Activated naive CD8-positive, alpha-beta T cell treated with anti-CD3 and anti-CD28 coated beads, Interleukin-2, amount 50 U/mL, for 24 hours (primary cell): ENCODE results near the gene HSPB7.
"Not testable (repeated sequence)": the region's sequence is repeated elsewhere in the genome, so short reads cannot be mapped to it uniquely, and the experiment has no call there.

Source experiments
- ATAC-seq: fragments of 150-1000 bp; cut with Tn5 transposase; one replicate; pipeline ENCODE4 v1.10.0; 2021
- DNase-seq: peaks from one replicate; pipeline ENCODE4 v3.0.0; 2021
- H3K27ac Mint-ChIP-seq: one replicate; pipeline ENCODE4 v1.8.0; 2021; ENCODE audit warnings: mild to moderate bottlenecking, mixed read lengths
- H3K27me3 Mint-ChIP-seq: one replicate; pipeline ENCODE4 v1.8.0; 2021; ENCODE audit warnings: mixed read lengths
- H3K36me3 Mint-ChIP-seq: one replicate; pipeline ENCODE4 v1.8.0; 2021; ENCODE audit warnings: low read depth, mixed read lengths
- H3K4me1 Mint-ChIP-seq: one replicate; pipeline ENCODE4 v1.8.0; 2021; ENCODE audit warnings: mixed read lengths
- H3K4me3 Mint-ChIP-seq: one replicate; pipeline ENCODE4 v1.8.0; 2021; ENCODE audit warnings: mild to moderate bottlenecking, moderate library complexity, mixed read lengths
- H3K9me3 Mint-ChIP-seq: one replicate; pipeline ENCODE4 v1.8.0; 2021; ENCODE audit warnings: mixed read lengths

The HSPB7 gene

DNA sequence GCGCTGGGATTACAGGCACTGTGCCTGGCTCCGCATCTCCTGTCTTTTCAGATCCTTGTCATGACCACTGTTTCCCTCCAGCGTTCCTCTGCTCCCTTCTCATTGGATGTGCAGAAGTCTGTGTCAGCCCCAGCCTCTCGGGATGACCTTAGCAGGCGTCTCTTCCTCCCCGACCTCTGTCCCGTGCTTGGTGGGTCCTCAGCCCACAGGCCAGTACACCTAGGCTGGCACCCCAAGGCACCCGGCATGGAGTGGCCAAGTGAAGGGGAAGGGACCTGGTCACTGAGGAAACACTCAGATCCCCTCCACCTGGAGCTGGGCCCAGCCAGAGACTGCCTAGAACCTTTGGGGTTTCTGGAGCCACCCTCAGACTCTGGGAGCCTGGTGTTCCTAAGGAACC lies 23.4 kb upstream of the HSPB7 start:
- Mint-ChIP-seq H3K4me1 (no peaks in the 10 kb centered on the region), H3K27me3 (no peaks in the 10 kb centered on the region), H3K9me3 (no peaks in the 10 kb centered on the region), H3K4me3 (no peak overlapping the region), H3K27ac (no peak overlapping the region), H3K36me3 (no peaks in the 10 kb centered on the region)
- DNase-seq = no peak
- ATAC-seq = no peak

DNA sequence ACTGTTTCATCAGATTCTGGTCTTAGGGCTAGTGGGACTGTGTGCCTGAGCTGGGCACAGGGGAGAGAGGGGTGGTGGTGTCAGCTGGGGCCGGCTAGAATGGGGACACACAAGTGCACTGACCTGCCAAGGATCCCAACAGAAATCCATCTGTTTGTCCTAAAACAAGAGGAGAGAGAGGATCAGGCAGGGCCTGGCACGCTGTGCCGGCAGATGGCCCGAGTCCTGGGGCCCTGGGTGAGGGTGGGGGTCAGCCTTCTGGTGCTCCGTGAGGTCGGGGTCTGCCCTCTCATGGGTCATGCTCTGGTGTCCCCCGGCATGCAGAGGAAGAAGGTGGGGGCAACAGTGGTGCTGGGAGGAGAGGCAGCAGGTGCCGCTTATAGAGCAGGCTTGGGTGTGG lies 22.0 kb upstream of the HSPB7 start:
- not testable (repeated sequence) for H3K4me1 Mint-ChIP-seq, DNase-seq, H3K36me3 Mint-ChIP-seq

DNA sequence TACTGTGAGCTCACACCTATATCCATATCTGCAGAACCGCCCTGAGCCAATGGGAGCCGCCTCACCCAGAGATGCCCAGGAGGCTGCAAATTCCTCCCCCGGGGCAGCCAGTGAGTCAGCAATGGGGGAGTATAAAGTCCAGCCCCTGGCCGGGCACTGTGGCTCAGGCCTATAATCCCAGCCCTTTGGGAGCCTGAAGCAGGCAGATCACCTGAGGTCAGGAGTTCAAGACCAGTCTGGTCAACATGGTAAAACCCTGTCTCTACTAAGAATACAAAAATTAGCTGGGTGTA lies 20.7 kb upstream of the HSPB7 start:
- Mint-ChIP-seq H3K4me1 (no peaks in the 10 kb centered on the region), H3K9me3 (no peaks in the 10 kb centered on the region), H3K36me3 (no peaks in the 10 kb centered on the region), H3K27me3 (no peaks in the 10 kb centered on the region), H3K4me3 (no peak overlapping the region), H3K27ac (no peak overlapping the region)
- DNase-seq = no peak
- no peak for ATAC-seq

More for the DNA sequence above, 22.0 kb upstream of the HSPB7 start:
- not testable (repeated sequence) for H3K27ac Mint-ChIP-seq, H3K9me3 Mint-ChIP-seq, H3K27me3 Mint-ChIP-seq, H3K4me3 Mint-ChIP-seq, ATAC-seq

DNA sequence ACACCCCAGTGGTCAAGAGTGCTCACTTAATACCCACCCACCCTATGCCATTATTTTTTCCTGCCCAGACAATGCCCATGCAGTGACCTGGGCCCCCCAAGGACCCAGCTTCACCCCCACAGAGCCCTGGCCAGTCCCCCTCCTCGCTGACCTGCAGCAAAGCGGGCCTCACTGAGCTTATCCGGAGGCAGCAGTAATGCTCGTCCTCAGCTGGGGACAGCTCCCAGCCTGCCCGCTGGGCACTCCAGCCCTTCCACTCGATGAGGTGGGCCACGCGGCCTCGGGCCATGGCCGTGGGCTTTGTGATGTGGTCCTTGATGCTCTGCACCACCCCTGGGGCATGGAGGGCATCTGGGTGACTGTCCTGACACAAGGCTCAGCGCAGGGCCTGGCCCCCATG lies 18.6 kb upstream of the HSPB7 start:
- H3K27me3 Mint-ChIP-seq, H3K27ac Mint-ChIP-seq, H3K9me3 Mint-ChIP-seq, H3K4me1 Mint-ChIP-seq, H3K4me3 Mint-ChIP-seq, ATAC-seq, H3K36me3 Mint-ChIP-seq, DNase-seq: not testable (repeated sequence)

DNA sequence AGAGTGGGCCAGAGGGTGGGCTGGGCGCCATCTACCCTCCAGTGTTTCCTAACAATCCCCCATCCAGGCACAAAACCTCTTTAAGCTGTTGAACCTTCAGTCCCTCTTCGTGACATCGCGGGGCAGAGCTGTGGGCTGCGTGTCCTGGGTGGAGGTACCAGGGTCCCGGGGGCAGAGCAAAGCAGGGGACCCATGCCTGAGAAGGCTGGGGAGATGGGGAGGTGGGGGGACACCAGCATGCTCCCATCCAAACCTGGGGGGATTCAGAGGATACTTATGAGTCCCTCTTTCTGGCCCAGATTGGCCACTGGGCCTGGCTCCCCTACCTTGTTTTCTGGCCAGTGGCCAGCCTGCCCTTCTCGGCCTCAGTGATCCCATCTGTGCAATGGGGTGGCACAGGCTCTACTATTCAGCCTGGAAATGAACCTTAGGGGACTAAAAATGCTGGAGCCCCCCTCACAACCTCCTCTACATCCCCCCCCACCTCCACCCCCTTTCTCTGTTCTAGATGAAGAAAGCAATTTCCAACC lies 15.3 kb upstream of the HSPB7 start:
- not testable (repeated sequence) for H3K4me1 Mint-ChIP-seq, DNase-seq, H3K27ac Mint-ChIP-seq, H3K4me3 Mint-ChIP-seq, ATAC-seq, H3K9me3 Mint-ChIP-seq, H3K36me3 Mint-ChIP-seq
- H3K27me3 Mint-ChIP-seq = peaks cover 19% of the 10 kb centered on the region

DNA sequence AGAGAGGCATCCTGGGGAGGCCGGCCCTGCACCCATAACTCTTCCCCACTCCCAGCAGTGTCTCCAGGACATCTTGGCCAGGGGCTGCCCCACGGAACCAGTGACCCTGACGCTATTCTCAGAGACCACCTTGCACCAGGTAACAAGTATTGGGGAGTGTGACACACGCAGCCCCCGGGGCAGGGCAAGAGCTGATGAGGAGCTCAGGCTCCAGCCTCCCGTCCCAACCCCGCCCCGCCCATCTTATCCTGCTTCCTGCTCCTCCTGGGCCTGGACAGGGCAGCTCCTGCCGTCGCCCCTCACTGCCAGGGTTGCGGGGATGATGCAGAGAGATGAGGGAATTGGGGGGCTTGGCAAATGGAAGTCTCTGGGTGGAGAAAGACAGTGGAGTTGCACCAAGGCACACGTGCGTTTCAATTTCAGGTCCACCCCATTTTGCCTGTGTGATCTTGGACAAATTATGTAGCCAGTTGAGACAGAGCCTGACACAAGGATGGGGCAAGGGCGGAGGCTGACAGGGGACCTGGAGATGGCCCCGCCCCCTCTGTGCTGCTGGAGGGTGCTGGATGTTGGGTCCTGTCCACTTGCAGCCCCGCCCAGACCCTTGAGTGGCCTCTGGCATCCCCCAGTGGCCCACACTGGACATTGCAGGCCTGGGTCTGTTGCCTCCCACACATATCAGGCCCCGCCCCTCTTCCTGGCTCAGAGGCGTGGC lies 14.7 kb upstream of the HSPB7 start:
- no peak overlapping the region for H3K27ac Mint-ChIP-seq
- DNase-seq = peak; percentile 75
- no peaks in the 10 kb centered on the region for H3K4me1 Mint-ChIP-seq
- H3K9me3 Mint-ChIP-seq = no peaks in the 10 kb centered on the region
- ATAC-seq = peak; percentile 44
- H3K36me3 Mint-ChIP-seq = no peaks in the 10 kb centered on the region
- no peak overlapping the region for H3K4me3 Mint-ChIP-seq
- H3K27me3 Mint-ChIP-seq = peaks cover 24% of the 10 kb centered on the region

DNA sequence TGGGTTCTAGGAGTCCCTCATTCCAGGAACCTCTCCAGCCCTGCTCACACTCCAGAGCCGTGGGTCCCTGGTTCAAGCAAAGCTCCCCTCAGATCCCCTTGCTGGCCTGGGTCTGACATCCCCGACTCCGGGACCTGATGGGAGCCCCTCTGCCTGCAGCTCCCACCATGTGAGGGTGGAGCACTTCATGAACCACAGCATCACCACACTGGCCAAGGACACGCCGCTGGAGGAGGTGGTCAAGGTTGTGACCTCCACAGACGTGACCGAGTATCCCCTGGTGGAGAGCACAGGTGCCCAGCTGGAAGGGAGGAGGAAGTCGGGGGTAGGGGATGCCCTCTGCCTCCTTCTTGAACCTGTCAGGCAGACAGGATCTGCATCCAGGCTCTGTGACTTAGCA lies 13.7 kb upstream of the HSPB7 start:
- Mint-ChIP-seq H3K4me1 (no peaks in the 10 kb centered on the region), H3K27me3 (peaks cover 24% of the 10 kb centered on the region), H3K9me3 (no peaks in the 10 kb centered on the region), H3K36me3 (no peaks in the 10 kb centered on the region), H3K27ac (no peak overlapping the region), H3K4me3 (no peak overlapping the region)
- ATAC-seq = no peak
- no peak for DNase-seq

DNA sequence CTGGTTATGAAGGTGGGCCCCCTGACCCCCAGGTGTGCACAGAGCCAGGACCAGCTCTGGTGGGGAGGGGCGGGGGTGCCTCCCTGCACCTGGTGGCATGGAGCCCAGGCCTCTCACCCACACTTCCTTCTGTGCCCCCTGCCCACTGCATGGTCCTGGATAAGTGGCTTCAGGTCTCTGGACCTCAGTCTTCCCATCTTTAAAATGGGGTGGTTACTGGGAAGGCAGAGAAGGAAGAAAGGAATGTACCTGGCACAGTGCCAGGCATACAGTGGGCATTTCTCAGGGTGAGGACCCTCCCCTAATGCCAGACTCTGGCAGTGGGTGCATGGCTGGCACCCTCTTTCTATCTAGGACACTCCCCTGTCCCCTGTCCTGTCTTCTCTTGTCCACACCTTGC lies 11.4 kb upstream of the HSPB7 start:
- no peak overlapping the region for H3K4me3 Mint-ChIP-seq
- no peak overlapping the region for H3K27ac Mint-ChIP-seq
- no peaks in the 10 kb centered on the region for H3K4me1 Mint-ChIP-seq
- no peaks in the 10 kb centered on the region for H3K36me3 Mint-ChIP-seq
- DNase-seq = no peak
- no peak for ATAC-seq
- H3K9me3 Mint-ChIP-seq = no peaks in the 10 kb centered on the region
- H3K27me3 Mint-ChIP-seq = peaks cover 29% of the 10 kb centered on the region

DNA sequence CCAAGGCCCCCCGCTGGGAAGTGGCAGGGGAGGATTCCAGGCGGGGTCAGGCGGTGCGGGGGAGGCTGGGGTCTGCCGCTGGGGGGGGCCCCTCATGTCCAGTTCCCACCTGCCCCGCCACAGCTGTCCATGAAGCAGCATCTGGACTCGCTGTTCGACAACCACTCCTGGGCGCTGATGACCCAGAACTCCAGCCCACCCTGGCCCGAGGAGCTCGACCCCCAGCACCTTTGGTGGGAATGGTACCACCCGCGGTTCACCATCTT lies 11.1 kb upstream of the HSPB7 start:
- ATAC-seq, H3K4me1 Mint-ChIP-seq, H3K27ac Mint-ChIP-seq, H3K9me3 Mint-ChIP-seq, DNase-seq, H3K4me3 Mint-ChIP-seq, H3K36me3 Mint-ChIP-seq: not testable (repeated sequence)
- peaks cover 29% of the 10 kb centered on the region for H3K27me3 Mint-ChIP-seq

DNA sequence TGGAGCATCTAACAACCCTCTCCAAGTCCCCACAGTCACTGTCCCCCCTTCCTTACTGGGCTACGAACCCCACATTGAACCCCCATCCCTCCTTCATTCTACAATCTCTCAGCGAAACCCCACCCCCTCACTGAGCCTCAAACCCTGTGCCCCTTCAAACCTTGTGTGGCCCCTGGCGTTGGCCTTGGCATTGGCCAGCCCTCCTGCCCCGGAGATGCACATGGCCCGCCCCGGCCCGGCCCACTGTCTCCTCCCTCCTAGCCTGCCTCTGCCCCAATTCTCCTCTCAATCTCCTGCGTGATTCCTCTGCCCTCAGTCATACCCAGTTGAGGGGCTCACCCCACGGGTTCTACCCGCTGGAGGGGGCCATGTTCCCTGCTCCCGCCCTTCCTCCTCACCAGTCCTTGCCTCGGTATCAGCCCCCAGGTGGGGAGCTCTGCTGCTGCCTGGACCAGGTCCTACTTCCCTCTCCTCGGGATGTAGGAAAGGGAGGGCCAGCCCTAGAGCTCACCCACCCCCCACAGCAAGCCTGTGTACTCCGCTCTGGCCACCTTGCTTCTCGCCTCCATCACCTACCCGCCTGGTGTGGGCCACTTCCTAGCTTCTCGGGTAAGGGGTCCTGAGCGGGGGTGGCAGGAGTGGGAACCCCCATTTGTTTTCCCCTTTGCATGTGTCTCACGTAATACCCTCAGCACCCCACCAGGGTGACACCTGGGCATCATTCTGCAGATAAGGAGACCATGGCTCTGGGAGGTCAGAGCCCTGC lies 10.6 kb upstream of the HSPB7 start:
- Mint-ChIP-seq H3K4me1 (no peaks in the 10 kb centered on the region), H3K27ac (no peak overlapping the region), H3K27me3 (peaks cover 29% of the 10 kb centered on the region), H3K36me3 (no peaks in the 10 kb centered on the region), H3K4me3 (no peak overlapping the region), H3K9me3 (no peaks in the 10 kb centered on the region)
- ATAC-seq (no peak), DNase-seq (no peak)

DNA sequence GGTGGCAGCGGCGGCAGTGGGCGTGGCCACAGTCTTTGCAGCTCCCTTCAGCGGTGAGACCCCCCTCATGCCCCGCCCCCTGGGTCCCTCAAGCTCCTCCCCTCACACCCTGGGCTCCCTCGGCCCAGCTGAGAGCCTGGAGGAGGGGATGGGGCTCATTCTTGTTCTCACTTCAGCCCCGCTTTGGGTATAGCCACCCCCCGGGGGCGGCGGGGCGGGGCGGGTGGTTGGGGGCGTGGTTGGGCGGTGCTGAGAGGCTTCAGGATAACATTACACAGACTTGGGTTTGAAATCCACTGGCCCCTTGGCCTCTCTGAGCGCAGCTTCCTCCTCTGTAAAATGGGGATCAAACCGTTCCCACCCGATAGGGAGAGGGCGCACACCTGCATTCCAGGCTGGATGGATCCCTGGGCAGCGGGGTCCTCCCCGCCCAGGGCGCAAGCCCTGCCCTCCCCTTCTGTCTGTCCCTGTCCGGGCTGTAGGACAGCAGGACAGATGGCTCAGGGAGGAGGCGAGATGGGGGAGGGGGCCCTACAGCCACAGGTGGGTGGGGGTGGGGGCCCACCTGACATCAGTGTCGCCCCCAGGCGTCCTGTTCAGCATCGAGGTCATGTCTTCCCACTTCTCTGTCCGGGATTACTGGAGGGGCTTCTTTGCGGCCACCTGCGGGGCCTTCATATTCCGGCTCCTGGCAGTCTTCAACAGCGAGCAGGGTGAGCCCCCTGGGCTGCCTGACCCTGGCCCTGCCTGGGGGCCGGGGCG lies 9.1 kb upstream of the HSPB7 start:
- no peak for DNase-seq
- H3K4me3 Mint-ChIP-seq = no peak overlapping the region
- H3K36me3 Mint-ChIP-seq = no peaks in the 10 kb centered on the region
- no peaks in the 10 kb centered on the region for H3K9me3 Mint-ChIP-seq
- no peak overlapping the region for H3K27ac Mint-ChIP-seq
- no peak for ATAC-seq
- peaks cover 24% of the 10 kb centered on the region for H3K27me3 Mint-ChIP-seq
- no peaks in the 10 kb centered on the region for H3K4me1 Mint-ChIP-seq

DNA sequence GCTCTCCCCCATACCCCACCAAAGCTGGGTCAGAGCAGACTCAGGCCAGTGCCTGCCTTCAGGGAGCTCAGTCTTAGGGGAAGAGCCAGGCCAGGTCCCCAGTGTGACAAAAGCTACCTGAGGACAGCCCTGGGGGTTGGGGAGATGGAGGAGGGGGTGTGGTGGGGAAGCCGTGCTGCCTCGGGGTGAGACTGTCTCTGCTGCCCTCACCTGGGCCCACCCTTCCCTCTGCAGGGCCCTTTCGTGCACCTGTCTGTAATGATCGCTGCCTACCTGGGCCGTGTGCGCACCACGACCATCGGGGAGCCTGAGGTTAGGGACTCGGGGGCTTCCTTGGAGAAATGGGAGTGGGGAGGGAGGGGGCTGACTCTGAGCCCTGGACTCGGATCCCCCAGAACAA lies 8.5 kb upstream of the HSPB7 start:
- not testable (repeated sequence) for H3K9me3 Mint-ChIP-seq, DNase-seq, H3K27ac Mint-ChIP-seq, H3K36me3 Mint-ChIP-seq, H3K4me3 Mint-ChIP-seq, ATAC-seq, H3K4me1 Mint-ChIP-seq
- peaks cover 24% of the 10 kb centered on the region for H3K27me3 Mint-ChIP-seq

DNA sequence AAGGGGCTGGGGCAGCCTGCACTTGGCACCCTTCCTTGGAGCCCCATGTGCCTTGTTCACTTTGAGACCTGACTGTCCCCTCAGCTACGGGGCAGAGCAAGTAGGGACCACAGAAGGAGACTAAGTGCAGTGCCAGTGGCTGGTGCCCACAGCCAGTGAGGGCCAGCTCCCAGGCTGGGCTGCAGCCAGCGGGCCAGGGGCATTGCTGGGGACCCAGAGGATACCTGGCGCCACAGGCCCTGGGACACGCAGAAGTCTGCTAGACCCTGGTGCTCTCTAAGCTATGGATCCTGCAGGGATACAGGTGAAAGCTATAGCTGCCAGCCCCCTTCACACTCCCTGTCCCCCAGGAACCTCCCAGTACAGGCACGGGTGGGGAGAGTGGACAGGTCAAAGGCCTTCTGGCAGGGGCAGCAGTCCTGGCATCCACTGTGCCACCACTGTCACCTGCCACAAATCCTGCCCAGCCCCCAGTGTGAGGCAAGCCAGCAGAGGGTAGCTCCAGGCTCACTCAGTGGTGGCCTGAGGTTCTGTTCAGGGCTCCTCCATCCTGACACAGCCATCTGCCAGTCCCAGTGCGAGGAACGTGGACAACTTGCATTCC lies 5.3 kb upstream of the HSPB7 start:
- Mint-ChIP-seq H3K36me3 (no peaks in the 10 kb centered on the region), H3K4me3 (no peak overlapping the region), H3K27ac (no peak overlapping the region), H3K9me3 (no peaks in the 10 kb centered on the region), H3K4me1 (no peaks in the 10 kb centered on the region), H3K27me3 (peaks cover 16% of the 10 kb centered on the region)
- ATAC-seq (no peak), DNase-seq (no peak)

DNA sequence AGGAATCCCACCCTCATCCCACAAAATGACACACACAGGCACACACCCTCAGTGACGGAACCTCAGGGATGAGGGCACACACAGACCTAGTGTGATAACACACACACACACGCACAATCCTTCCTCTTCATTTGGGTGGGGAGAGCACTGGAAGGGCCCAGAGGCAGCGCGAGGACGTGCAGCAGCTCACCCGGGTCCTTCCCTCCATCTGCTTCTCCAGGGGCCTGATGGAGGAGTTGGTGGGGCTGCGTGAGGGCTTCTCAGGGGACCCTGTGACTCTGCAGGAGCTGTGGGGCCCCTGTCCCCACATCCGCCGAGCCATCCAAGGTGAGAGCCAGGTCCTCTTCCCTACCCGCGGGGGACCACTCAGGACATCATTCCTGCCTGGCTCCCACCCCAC lies 4.5 kb upstream of the HSPB7 start:
- no peak for ATAC-seq
- Mint-ChIP-seq H3K4me3 (no peak overlapping the region), H3K27ac (no peak overlapping the region)

DNA sequence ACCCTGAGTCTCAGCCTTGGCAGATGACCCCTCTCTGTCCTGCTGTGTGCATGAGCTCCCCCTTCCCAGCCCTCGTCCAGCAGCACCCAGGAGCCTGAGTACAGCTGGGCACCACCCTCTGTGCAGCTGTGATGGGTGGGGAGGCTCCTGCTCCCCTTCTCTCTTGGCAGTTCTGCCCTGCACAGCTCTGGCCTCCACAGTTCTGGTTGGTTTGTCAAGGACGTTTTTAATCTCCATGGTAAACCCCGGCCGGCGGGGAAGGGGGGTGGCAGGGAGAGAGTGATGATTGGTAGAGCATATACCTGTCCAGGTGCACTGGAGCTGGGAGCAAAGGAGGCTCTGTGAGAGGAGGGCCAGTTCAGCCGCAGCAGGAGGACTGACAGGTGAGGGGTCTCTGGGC lies 3.8 kb upstream of the HSPB7 start, which contains the start of gene CLCNKA:
Gene CLCNKA, plus strand, starts transcription at position 356 of the 400 bp plus-strand sequence. CDS start 584 bp downstream, outside the sequence.
- no peak within 1 kb of the TSS for H3K4me3 Mint-ChIP-seq
- H3K36me3 Mint-ChIP-seq = no peaks in the 10 kb centered on the region
- no peak for DNase-seq
- no peaks in the 10 kb centered on the region for H3K4me1 Mint-ChIP-seq
- no peak within 1 kb of the TSS for H3K27ac Mint-ChIP-seq
- no peak for ATAC-seq
- no peaks in the 10 kb centered on the region for H3K9me3 Mint-ChIP-seq
- H3K27me3 Mint-ChIP-seq = peaks cover 11% of the 10 kb centered on the region

More for the DNA sequence above, 4.5 kb upstream of the HSPB7 start:
- no peaks in the 10 kb centered on the region for H3K9me3 Mint-ChIP-seq
- H3K4me1 Mint-ChIP-seq = no peaks in the 10 kb centered on the region
- peaks cover 11% of the 10 kb centered on the region for H3K27me3 Mint-ChIP-seq
- no peaks in the 10 kb centered on the region for H3K36me3 Mint-ChIP-seq
- no peak for DNase-seq
